ENCODE measurements around the gene EHBP1. TPM values are rescaled to one million over a fixed set of nuclear protein-coding genes. Genes with fewer than 3 reads are reported as not detected.

The EHBP1 gene
- total RNA-seq, 3 donors from 2014 or later, result 65.9 to 118 (median 87.2) TPM

DNA sequence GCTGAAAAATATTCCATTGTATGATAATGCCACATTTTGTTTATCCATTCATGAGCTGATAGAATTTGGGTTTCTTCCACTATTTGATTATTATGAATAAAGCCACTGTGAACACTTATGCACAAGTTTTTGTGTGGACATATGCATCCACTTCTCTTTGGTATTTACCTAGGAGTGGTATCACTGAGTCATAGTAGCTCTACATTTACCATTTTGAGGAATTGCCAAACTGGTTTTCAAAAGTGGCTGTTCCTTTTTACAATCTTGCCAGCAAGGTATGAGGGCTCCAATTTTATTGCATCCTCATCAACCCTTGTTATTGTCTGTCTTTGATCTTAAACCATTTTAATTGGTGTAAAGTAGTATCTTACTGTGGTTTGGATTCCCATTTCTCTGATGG lies 13.3 kb upstream of the EHBP1 start:
- H3K9me3 ChIP-seq, result no peaks in the 10 kb centered on the region
- H3K27ac ChIP-seq, result no peak overlapping the region
- H3K27me3 ChIP-seq, result no peaks in the 10 kb centered on the region
- no peak overlapping the region for H3K4me3 ChIP-seq
- intact Hi-C loops (cut with DNase I; ENCODE audit: low total_unique reads), result no loop called here
- H3K36me3 ChIP-seq, result no peaks in the 10 kb centered on the region
- H3K4me1 ChIP-seq, result no peaks in the 10 kb centered on the region
- TF ChIP-seq POLR2A (IDR thresholded peaks at IDR 0.05), result no peak
- TF ChIP-seq, protein P1, sequence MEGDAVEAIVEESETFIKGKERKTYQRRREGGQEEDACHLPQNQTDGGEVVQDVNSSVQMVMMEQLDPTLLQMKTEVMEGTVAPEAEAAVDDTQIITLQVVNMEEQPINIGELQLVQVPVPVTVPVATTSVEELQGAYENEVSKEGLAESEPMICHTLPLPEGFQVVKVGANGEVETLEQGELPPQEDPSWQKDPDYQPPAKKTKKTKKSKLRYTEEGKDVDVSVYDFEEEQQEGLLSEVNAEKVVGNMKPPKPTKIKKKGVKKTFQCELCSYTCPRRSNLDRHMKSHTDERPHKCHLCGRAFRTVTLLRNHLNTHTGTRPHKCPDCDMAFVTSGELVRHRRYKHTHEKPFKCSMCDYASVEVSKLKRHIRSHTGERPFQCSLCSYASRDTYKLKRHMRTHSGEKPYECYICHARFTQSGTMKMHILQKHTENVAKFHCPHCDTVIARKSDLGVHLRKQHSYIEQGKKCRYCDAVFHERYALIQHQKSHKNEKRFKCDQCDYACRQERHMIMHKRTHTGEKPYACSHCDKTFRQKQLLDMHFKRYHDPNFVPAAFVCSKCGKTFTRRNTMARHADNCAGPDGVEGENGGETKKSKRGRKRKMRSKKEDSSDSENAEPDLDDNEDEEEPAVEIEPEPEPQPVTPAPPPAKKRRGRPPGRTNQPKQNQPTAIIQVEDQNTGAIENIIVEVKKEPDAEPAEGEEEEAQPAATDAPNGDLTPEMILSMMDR (IDR thresholded peaks at IDR 0.05), result no peak
- TF ChIP-seq POLR2AphosphoS5 (IDR thresholded peaks at IDR 0.05), result no peak
- DNase-seq (ENCODE audit: low spot score in 2 of 2), result no peak

DNA sequence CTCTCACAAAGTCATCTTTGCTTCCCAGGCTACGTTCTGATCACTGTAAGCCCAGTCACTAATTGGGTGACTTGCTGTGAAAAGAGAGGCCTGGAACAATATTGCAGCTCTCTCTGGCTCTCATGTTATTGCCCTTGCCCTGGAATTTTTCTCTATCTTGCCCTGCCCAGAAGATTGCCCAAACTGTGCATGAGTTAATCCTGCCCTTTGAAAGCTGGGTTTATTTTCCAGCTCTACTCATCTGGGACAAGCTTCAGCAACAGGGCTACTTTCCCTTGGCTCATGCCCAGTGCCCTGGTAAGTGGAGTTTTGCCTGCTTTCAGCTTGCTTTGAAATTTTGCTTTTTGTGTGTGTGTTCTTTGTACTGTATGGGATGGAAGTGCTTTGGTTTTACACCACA lies 6.9 kb upstream of the EHBP1 start:
- no peak overlapping the region for H3K27ac ChIP-seq

DNA sequence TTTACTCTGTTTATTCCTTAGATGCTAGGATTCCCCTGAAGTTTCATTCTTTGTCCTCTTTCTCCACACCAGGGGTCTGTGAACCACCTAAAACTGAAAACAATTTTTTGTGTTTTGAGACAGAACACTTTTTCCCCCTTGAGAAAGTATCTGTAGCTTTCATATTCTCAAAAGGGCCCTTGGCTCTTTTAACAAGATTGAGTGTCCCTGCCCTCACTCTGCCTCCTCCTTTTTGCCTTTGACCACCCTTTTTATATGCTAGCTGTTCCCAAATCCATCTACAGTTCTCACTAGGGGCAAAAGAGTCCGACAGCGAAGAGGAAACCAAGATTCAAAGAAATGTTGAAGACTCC lies 883 bp upstream of the EHBP1 start:
- no peak for DNase-seq (ENCODE audit: low spot score in 2 of 2)
- no peaks in the 10 kb centered on the region for H3K27me3 ChIP-seq
- TF ChIP-seq, protein P1 (IDR thresholded peaks at IDR 0.05), result no peak
- TF ChIP-seq POLR2AphosphoS5 (IDR thresholded peaks at IDR 0.05) (no peak), POLR2A (IDR thresholded peaks at IDR 0.05) (no peak)
- intact Hi-C loops (cut with DNase I; ENCODE audit: low total_unique reads), result no loop called here
- H3K4me3 ChIP-seq, result peak overlapping the region; percentile 87 to 96 (median 91)
- no peaks in the 10 kb centered on the region for H3K9me3 ChIP-seq
- H3K27ac ChIP-seq, result peak overlapping the region; percentile 89 to 95
- no peaks in the 10 kb centered on the region for H3K36me3 ChIP-seq
- H3K4me1 ChIP-seq, result peaks cover 0 to 16% of the 10 kb centered on the region in 2 donors

More for the DNA sequence above, 6.9 kb upstream of the EHBP1 start:
- no peaks in the 10 kb centered on the region for H3K9me3 ChIP-seq
- H3K27me3 ChIP-seq, result no peaks in the 10 kb centered on the region
- TF ChIP-seq, protein P1 (IDR thresholded peaks at IDR 0.05), result no peak
- TF ChIP-seq POLR2AphosphoS5 (IDR thresholded peaks at IDR 0.05), result no peak
- TF ChIP-seq POLR2A (IDR thresholded peaks at IDR 0.05), result no peak
- no peaks in the 10 kb centered on the region for H3K36me3 ChIP-seq
- no peak overlapping the region for H3K4me3 ChIP-seq
- intact Hi-C loops (cut with DNase I; ENCODE audit: low total_unique reads), result no loop called here
- no peak for DNase-seq (ENCODE audit: low spot score in 2 of 2)
- no peaks in the 10 kb centered on the region for H3K4me1 ChIP-seq

GRCh38 chr2:62705859-62706720 lies 577 bp downstream of the EHBP1 start:
- no peaks in the 10 kb centered on the region for H3K36me3 ChIP-seq
- DNase-seq (ENCODE audit: low spot score in 2 of 2), result peak in 1 of 2 donors; percentile 67
- peaks cover 0 to 16% of the 10 kb centered on the region in 2 donors for H3K4me1 ChIP-seq
- H3K27me3 ChIP-seq, result no peaks in the 10 kb centered on the region
- intact Hi-C loops (cut with DNase I; ENCODE audit: low total_unique reads), result no loop called here
- H3K27ac ChIP-seq, result peak overlapping the region; percentile 95
- TF ChIP-seq POLR2A (IDR thresholded peaks at IDR 0.05) (no peak), POLR2AphosphoS5 (IDR thresholded peaks at IDR 0.05) (no peak)
- TF ChIP-seq, protein P1 (IDR thresholded peaks at IDR 0.05), result peak in 2 of 3 donors; percentile 22 to 33
- H3K4me3 ChIP-seq, result peak overlapping the region; percentile 87 to 96 (median 91)
- H3K9me3 ChIP-seq, result no peaks in the 10 kb centered on the region
